ENCODE results near the gene PIAS3. TPM values are rescaled to one million over a fixed set of nuclear protein-coding genes. Genes with fewer than 3 reads are reported as not detected.

PIAS3 gene
- total RNA-seq, 1 donor from 2014 or later = 38.8 TPM

GRCh38 chr1:145886390-145886789, 27.5 kb upstream of the PIAS3 start:
- H3K27me3 Mint-ChIP-seq (ENCODE audit: unreplicated experiment) = peaks cover 9% of the 10 kb centered on the region
- peak overlapping the region; percentile 80 for H3K4me3 Mint-ChIP-seq (ENCODE audit: unreplicated experiment)
- H3K27ac Mint-ChIP-seq (ENCODE audit: unreplicated experiment) = no peak overlapping the region

GRCh38 chr1:145885738-145886287, 26.9 kb upstream of the PIAS3 start, which contains the start of gene ANKRD35:
Gene ANKRD35, minus strand, starts transcription at chr1:145885866. Its CDS starts 108 bp downstream, at chr1:145885758.
- no peak within 1 kb of the TSS for H3K27ac Mint-ChIP-seq (ENCODE audit: unreplicated experiment)
- peak within 1 kb of the TSS; percentile 80 for H3K4me3 Mint-ChIP-seq (ENCODE audit: unreplicated experiment)
- TF ChIP-seq CTCF (IDR thresholded peaks at IDR 0.05; ENCODE audit: unreplicated experiment) = no peak
- H3K27me3 Mint-ChIP-seq (ENCODE audit: unreplicated experiment) = peaks cover 9% of the 10 kb centered on the region
- no peaks in the 10 kb centered on the region for H3K9me3 Mint-ChIP-seq (ENCODE audit: unreplicated experiment)
- H3K36me3 Mint-ChIP-seq (ENCODE audit: low read depth, unreplicated experiment) = no peaks in the 10 kb centered on the region
- DNase-seq (ENCODE audit: low spot score) = peak; percentile 74
- peaks cover 29% of the 10 kb centered on the region for H3K4me1 Mint-ChIP-seq (ENCODE audit: unreplicated experiment)

More at GRCh38 chr1:145886390-145886789, 27.5 kb upstream of the PIAS3 start:
- no peak for TF ChIP-seq CTCF (IDR thresholded peaks at IDR 0.05; ENCODE audit: unreplicated experiment)
- DNase-seq (ENCODE audit: low spot score) = no peak
- Mint-ChIP-seq H3K36me3 (ENCODE audit: low read depth, unreplicated experiment) (no peaks in the 10 kb centered on the region), H3K4me1 (ENCODE audit: unreplicated experiment) (peaks cover 35% of the 10 kb centered on the region), H3K9me3 (ENCODE audit: unreplicated experiment) (no peaks in the 10 kb centered on the region)

DNA sequence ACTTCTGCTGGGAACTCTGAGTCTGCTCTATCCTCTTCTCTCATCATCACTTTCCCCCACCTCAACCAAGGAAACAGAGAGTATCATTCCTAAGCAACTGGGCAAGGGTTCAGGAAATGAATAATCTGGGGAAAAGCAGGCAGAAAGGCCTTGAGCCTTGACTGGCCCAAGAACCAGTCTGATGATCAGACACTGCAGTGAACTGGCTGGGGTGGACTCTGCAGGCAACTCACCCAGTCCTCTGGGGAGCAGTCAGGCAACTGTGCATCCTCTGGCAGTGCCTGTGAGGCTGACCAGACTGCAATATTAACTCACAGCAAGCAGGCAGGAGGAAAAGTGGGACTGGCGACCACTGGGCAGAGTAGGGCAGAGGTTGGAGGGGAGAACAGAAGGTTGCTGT, 25.8 kb upstream of the PIAS3 start:
- no peak for TF ChIP-seq CTCF (IDR thresholded peaks at IDR 0.05; ENCODE audit: unreplicated experiment)
- Mint-ChIP-seq H3K4me3 (ENCODE audit: unreplicated experiment) (peak overlapping the region; percentile 80), H3K36me3 (ENCODE audit: low read depth, unreplicated experiment) (no peaks in the 10 kb centered on the region), H3K27ac (ENCODE audit: unreplicated experiment) (no peak overlapping the region), H3K27me3 (ENCODE audit: unreplicated experiment) (peaks cover 9% of the 10 kb centered on the region), H3K9me3 (ENCODE audit: unreplicated experiment) (no peaks in the 10 kb centered on the region), H3K4me1 (ENCODE audit: unreplicated experiment) (peaks cover 24% of the 10 kb centered on the region)
- no peak for DNase-seq (ENCODE audit: low spot score)

DNA sequence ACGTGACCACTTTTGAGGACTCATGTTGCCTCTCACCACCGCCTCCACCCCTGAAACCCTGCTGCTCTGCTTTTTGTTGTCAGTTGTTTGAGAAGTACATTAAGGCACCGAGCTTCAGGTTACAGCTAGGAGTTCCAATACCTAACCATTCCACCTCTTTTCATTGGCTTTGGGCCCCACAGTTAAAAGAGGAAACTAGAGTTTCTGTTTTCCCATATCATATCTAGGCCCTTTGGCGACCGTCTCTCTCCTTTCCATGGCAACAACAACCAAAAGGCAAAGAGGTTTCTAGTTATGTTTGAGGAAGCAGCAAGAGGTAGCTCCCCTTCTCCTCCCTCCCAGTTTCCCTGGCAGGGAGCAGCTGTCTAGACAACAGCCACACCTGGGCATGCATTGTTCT, 20.9 kb upstream of the PIAS3 start:
- Mint-ChIP-seq H3K36me3 (ENCODE audit: low read depth, unreplicated experiment) (no peaks in the 10 kb centered on the region), H3K27ac (ENCODE audit: unreplicated experiment) (no peak overlapping the region), H3K4me1 (ENCODE audit: unreplicated experiment) (peaks cover 5% of the 10 kb centered on the region), H3K27me3 (ENCODE audit: unreplicated experiment) (peaks cover 8% of the 10 kb centered on the region), H3K9me3 (ENCODE audit: unreplicated experiment) (no peaks in the 10 kb centered on the region), H3K4me3 (ENCODE audit: unreplicated experiment) (no peak overlapping the region)
- DNase-seq (ENCODE audit: low spot score) = no peak
- no peak for TF ChIP-seq CTCF (IDR thresholded peaks at IDR 0.05; ENCODE audit: unreplicated experiment)

GRCh38 chr1:145878724-145879123, 19.8 kb upstream of the PIAS3 start:
- no peak for TF ChIP-seq CTCF (IDR thresholded peaks at IDR 0.05; ENCODE audit: unreplicated experiment)
- Mint-ChIP-seq H3K27ac (ENCODE audit: unreplicated experiment) (no peak overlapping the region), H3K27me3 (ENCODE audit: unreplicated experiment) (peaks cover 6% of the 10 kb centered on the region), H3K4me3 (ENCODE audit: unreplicated experiment) (no peak overlapping the region), H3K9me3 (ENCODE audit: unreplicated experiment) (no peaks in the 10 kb centered on the region), H3K36me3 (ENCODE audit: low read depth, unreplicated experiment) (no peaks in the 10 kb centered on the region), H3K4me1 (ENCODE audit: unreplicated experiment) (no peaks in the 10 kb centered on the region)
- DNase-seq (ENCODE audit: low spot score) = no peak
